Thoracic aorta (tissue), 2 donors: ENCODE results near the gene ENTPD1. TPM values are rescaled to one million over a fixed set of nuclear protein-coding genes. Genes with fewer than 3 reads are reported as not detected.

Source experiments
- ATAC-seq: fragments of 150-250 bp; one replicate; pipeline ENCODE4 v1.8.0; 2017; ENCODE audit warnings: low read depth; ENCODE audit not compliant: insufficient number of reproducible peaks, low FRiP score
- DNase-seq: peaks from one replicate; pipeline ENCODE4 v3.0.0-alpha.2; 2020; ENCODE audit warnings: low spot score
- H3K27ac ChIP-seq, 2 donors: fragments of 200-600 bp; sonication (generic); 1 replicate in 1 of 2; 2 replicates in 1 of 2; pipeline ENCODE4 v1.5.1; 2016; ENCODE audit warnings: mild to moderate bottlenecking in 2 of 2, moderate library complexity in 2 of 2
- H3K27me3 ChIP-seq: fragments of 200-600 bp; sonication (generic); replicated peaks from 2 replicates; pipeline ENCODE4 v1.6.0; 2016; ENCODE audit warnings: mild to moderate bottlenecking; ENCODE audit not compliant: insufficient read depth
- H3K36me3 ChIP-seq: fragments of 200-600 bp; sonication (generic); one replicate; pipeline ENCODE4 v1.5.1; 2016
- H3K4me1 ChIP-seq, 2 donors: fragments of 200-600 bp; sonication (generic); 1 replicate in 1 of 2; 2 replicates in 1 of 2; pipeline versions ENCODE4 v1.5.1 to v1.6.0; 2016; ENCODE audit warnings: low read depth in 2 of 2, mild to moderate bottlenecking in 1 of 2; ENCODE audit not compliant: control insufficient read depth in 1 of 2
- H3K4me3 ChIP-seq: fragments of 200-600 bp; sonication (generic); 2 replicates; pipeline ENCODE4 v1.5.1; 2016; ENCODE audit warnings: mild to moderate bottlenecking
- H3K9me3 ChIP-seq: fragments of 200-600 bp; sonication (generic); 2 replicates; pipeline ENCODE4 v1.5.1; 2016
- CTCF ChIP-seq: fragments of 200-600 bp; sonication (generic); IDR thresholded peaks from one replicate; pipeline ENCODE4 v1.5.1; 2019; ENCODE audit warnings: antibody characterized with exemption
- total RNA-seq, 2 donors: library from RNA; depleted of rRNA; stranded (reverse); fragments of >200 nt; gene quantifications; one replicate each; pipeline versions ENCODE4 v1.1.0 to v1.2.3, GENCODE V29; 2016

The ENTPD1 gene
- total RNA-seq, 2 donors from 2014 or later = 32.1 to 63.6 TPM

- no peak overlapping the region for H3K4me3 ChIP-seq
- no peaks in the 10 kb centered on the region for H3K36me3 ChIP-seq
- no peak overlapping the region for H3K27ac ChIP-seq
- peaks cover 21 to 39% of the 10 kb centered on the region in 2 donors for H3K4me1 ChIP-seq
- H3K9me3 ChIP-seq = no peaks in the 10 kb centered on the region
- DNase-seq (no peak), ATAC-seq (no peak)
- no peak for TF ChIP-seq CTCF
- no peaks in the 10 kb centered on the region for H3K27me3 ChIP-seq
These were observed 78.4 kb downstream of the ENTPD1 start for GRCh38 chr10:95834406-95834805.

DNA sequence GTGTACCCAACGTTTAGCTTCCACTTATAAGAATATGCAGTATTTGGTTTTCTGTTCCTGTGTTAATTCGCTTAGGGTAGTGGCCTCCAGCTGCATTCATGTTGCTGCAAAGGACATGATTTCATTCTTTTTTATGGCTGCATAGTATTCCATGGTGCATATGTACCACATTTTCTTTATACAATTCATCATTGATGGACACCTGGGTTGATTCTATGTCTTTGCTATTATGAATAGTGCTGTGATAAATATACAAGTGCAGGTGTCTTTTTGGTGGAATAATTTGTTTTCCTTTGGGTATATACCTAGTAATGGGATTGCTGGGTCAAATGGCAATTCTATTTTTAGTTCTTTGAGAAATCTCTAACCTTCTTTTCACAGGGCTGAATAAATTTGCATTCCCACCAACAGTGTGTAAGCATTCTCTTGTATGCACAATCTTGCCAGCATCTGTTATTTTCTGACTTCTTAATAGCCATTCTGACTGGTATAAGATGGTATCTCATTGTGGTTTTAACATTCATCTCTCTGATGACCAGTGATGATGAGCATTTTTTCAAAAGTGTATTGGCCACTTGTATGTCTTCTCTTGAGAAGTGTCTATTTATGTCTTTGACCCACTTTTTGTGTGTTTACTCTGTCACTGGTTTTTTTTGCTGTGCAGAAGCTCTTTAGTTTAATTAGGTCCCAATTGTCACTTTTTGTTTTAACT lies 79.3 kb downstream of the ENTPD1 start:
- no peak overlapping the region for H3K27ac ChIP-seq
- ATAC-seq (no peak), DNase-seq (no peak)
- no peaks in the 10 kb centered on the region for H3K9me3 ChIP-seq
- H3K27me3 ChIP-seq = no peaks in the 10 kb centered on the region
- no peak overlapping the region for H3K4me3 ChIP-seq
- peaks cover 21 to 39% of the 10 kb centered on the region in 2 donors for H3K4me1 ChIP-seq
- no peaks in the 10 kb centered on the region for H3K36me3 ChIP-seq
- TF ChIP-seq CTCF = no peak

DNA sequence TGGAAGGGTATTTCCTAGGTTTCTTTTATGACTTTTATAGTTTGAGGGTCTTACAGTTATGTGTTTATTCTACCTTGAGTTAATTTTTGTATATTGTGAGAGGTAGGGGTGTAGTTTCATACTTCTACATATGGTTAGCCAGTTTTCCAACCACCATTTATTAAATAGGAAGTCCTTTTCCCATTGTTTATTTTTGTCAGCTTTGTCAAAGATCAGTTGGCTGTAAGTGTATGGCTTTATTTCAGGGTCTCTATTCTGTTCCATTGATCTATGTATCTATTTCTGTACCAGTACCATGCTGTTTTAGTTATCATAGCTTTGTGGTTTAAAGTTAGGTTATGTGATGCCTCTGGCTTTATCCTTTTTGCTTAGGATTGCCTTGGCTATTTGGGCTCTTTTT lies 79.9 kb downstream of the ENTPD1 start:
- no peak overlapping the region for H3K4me3 ChIP-seq
- peaks cover 21 to 40% of the 10 kb centered on the region in 2 donors for H3K4me1 ChIP-seq
- DNase-seq = no peak
- TF ChIP-seq CTCF = no peak
- H3K36me3 ChIP-seq = no peaks in the 10 kb centered on the region
- no peak overlapping the region for H3K27ac ChIP-seq
- no peaks in the 10 kb centered on the region for H3K9me3 ChIP-seq
- no peaks in the 10 kb centered on the region for H3K27me3 ChIP-seq
- ATAC-seq = no peak

- TF ChIP-seq CTCF = no peak
- no peak overlapping the region for H3K4me3 ChIP-seq
- H3K36me3 ChIP-seq = no peaks in the 10 kb centered on the region
- H3K9me3 ChIP-seq = no peaks in the 10 kb centered on the region
- H3K4me1 ChIP-seq = peaks cover 24 to 49% of the 10 kb centered on the region in 2 donors
- H3K27ac ChIP-seq = peak overlapping the region; percentile 52 to 75
- ATAC-seq = no peak
- no peak for DNase-seq
- H3K27me3 ChIP-seq = no peaks in the 10 kb centered on the region
These were observed 80.8 kb downstream of the ENTPD1 start for GRCh38 chr10:95836610-95837355.

DNA sequence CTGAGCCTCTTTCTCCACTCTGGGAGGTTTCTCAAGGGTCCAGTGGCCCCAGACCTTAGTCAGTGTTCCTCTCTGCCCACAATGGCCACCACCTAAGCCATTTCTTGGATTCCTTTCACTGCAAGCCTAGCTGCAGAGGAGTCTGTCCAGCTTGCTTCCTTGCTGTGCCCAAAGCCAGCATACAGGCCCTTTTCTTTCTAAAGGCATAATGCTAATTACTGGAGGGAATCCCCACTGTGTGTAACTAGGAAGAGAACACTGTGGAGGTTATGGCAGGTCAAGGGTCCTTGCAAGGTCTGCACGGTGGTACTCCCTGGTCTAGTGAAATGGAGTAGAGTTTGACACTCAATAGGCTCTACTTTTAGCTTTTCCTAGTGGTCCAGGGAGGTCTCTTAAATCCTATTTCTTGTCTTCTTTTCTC lies 81.4 kb downstream of the ENTPD1 start:
- H3K9me3 ChIP-seq = no peaks in the 10 kb centered on the region
- no peaks in the 10 kb centered on the region for H3K27me3 ChIP-seq
- no peak for ATAC-seq
- peaks cover 25 to 49% of the 10 kb centered on the region in 2 donors for H3K4me1 ChIP-seq
- H3K36me3 ChIP-seq = no peaks in the 10 kb centered on the region
- no peak overlapping the region for H3K4me3 ChIP-seq
- no peak for TF ChIP-seq CTCF
- H3K27ac ChIP-seq = peak overlapping the region; percentile 52 to 75
- DNase-seq = no peak
